Measurements from ENCODE around the gene RPL39L. TPM values are rescaled to one million over a fixed set of nuclear protein-coding genes. Genes with fewer than 3 reads are reported as not detected.

The RPL39L gene
- total RNA-seq, 4 donors from 2014 or later, result 1.5 TPM; not detected in 3

DNA sequence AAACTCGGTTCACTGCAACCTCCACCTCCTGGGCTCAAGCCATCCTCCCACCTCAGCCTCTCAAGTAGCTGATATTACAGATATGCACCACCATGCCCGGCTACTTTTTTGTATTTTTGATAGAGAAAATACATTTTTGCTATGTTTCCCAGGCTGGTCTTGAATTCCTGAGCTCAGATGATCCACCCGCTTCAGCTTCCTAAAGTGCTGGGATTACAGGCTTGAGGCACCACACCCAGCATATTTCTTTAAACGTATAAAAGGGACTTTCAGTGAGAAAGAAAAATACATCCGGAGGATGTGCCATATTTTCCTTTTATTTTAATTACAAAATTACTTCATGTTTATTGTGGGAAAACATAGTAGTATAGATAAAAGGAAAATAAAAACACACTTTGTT lies 55.2 kb downstream of the RPL39L start:
- no peak overlapping the region for H3K4me3 ChIP-seq
- no peaks in the 10 kb centered on the region for H3K27me3 ChIP-seq
- no peak overlapping the region for H3K27ac ChIP-seq
- TF ChIP-seq POLR2A (IDR thresholded peaks at IDR 0.05), result no peak
- TF ChIP-seq, protein P1, sequence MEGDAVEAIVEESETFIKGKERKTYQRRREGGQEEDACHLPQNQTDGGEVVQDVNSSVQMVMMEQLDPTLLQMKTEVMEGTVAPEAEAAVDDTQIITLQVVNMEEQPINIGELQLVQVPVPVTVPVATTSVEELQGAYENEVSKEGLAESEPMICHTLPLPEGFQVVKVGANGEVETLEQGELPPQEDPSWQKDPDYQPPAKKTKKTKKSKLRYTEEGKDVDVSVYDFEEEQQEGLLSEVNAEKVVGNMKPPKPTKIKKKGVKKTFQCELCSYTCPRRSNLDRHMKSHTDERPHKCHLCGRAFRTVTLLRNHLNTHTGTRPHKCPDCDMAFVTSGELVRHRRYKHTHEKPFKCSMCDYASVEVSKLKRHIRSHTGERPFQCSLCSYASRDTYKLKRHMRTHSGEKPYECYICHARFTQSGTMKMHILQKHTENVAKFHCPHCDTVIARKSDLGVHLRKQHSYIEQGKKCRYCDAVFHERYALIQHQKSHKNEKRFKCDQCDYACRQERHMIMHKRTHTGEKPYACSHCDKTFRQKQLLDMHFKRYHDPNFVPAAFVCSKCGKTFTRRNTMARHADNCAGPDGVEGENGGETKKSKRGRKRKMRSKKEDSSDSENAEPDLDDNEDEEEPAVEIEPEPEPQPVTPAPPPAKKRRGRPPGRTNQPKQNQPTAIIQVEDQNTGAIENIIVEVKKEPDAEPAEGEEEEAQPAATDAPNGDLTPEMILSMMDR (IDR thresholded peaks at IDR 0.05), result no peak
- H3K36me3 ChIP-seq, result no peaks in the 10 kb centered on the region
- no peak for DNase-seq
- H3K4me1 ChIP-seq, result no peaks in the 10 kb centered on the region
- H3K9me3 ChIP-seq, result no peaks in the 10 kb centered on the region

DNA sequence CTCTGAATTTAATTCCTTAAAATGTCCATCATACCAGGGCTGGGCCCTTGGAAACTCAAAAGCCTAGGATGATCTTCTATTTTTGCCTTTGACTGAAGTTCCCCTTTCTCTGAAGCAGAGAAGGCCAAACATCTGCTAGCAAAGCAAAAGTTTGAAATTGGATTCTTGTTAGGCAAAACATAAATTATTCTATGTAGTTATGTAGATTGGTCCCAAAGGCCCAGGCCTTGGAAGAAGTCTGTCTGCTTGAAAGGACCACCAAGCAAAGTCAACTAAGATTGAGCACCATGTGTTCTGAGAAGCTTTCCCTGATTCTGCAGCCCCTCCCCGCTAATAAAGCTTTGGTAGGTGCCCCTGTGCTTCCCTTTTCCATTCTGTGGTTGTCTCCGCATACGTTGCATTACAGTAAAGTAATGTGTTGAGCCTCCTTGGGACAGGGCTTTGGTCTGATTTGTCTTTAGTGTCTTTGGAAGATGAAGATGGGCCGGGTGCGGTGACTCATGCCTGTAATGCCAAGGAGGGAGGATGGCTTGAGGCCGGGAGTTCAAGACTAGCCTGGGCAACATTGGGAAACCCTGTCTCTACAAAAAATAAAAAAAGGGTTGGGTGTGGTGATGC lies 56.4 kb downstream of the RPL39L start:
- Histone ChIP-seq H3K27ac (no peak overlapping the region), H3K9me3 (no peaks in the 10 kb centered on the region), H3K36me3 (no peaks in the 10 kb centered on the region), H3K27me3 (no peaks in the 10 kb centered on the region), H3K4me3 (no peak overlapping the region), H3K4me1 (no peaks in the 10 kb centered on the region)
- TF ChIP-seq, protein P1 (IDR thresholded peaks at IDR 0.05), result no peak
- no peak for TF ChIP-seq POLR2A (IDR thresholded peaks at IDR 0.05)
- DNase-seq, result no peak

- Histone ChIP-seq H3K36me3 (no peaks in the 10 kb centered on the region), H3K27ac (no peak overlapping the region), H3K9me3 (no peaks in the 10 kb centered on the region), H3K27me3 (no peaks in the 10 kb centered on the region), H3K4me1 (no peaks in the 10 kb centered on the region), H3K4me3 (no peak overlapping the region)
- no peak for DNase-seq
- TF ChIP-seq, protein P1 (IDR thresholded peaks at IDR 0.05), result no peak
- no peak for TF ChIP-seq POLR2A (IDR thresholded peaks at IDR 0.05)
Measured at GRCh38 chr3:187080799-187081450, 58.4 kb downstream of the RPL39L start.

DNA sequence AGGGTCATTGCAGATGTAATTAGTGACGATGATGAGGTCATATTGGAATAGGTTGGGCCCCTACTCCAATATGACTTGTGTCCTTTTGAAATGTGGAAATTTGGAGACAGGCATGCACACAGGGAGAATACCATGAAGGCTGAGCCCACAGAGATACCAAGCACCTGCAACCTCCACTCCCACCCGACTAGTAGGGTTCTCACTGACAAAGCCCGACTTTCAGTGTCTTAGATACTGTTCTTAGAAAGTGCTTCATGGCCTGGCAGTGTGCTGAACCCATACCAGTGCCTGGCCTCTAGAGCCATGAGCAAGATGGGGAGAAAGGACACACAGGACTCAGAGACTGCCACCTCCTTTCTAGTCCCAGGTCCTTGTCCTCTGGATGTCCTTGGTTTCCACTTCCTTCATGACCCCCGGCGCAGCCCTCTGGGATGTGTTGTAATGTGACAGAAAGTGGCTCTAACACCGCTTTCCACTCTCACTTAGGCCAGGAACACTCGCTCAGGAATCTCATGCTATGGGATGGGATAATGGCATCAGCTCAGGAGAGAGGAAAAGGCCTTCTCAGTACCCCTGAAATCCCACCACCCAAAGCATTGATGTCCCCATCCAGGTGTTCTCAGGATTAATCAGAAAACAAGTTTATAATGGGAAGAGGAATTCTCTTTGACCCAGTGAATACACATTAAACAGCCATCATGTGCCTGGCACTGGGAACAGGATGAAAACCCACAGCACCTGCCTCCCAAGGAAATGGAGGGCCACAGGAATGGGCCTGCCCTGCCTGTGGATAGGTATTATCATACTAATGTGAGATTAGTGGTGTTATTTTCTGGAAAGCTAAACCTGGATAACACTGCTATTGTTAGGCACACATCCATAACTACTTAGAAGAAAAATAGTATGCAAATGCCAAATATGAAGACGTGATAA lies 59.9 kb downstream of the RPL39L start:
- Histone ChIP-seq H3K4me1 (no peaks in the 10 kb centered on the region), H3K4me3 (no peak overlapping the region), H3K9me3 (no peaks in the 10 kb centered on the region), H3K36me3 (peaks cover 0 to 3% (median 0%) of the 10 kb centered on the region in 3 donors), H3K27me3 (no peaks in the 10 kb centered on the region), H3K27ac (no peak overlapping the region)
- DNase-seq, result no peak
- no peak for TF ChIP-seq POLR2A (IDR thresholded peaks at IDR 0.05)
- TF ChIP-seq, protein P1 (IDR thresholded peaks at IDR 0.05), result no peak

GRCh38 chr3:187077537-187077936 lies 61.8 kb downstream of the RPL39L start:
- no peak overlapping the region for H3K4me3 ChIP-seq
- TF ChIP-seq, protein P1 (IDR thresholded peaks at IDR 0.05), result no peak
- TF ChIP-seq POLR2A (IDR thresholded peaks at IDR 0.05), result no peak
- no peaks in the 10 kb centered on the region for H3K4me1 ChIP-seq
- no peaks in the 10 kb centered on the region for H3K9me3 ChIP-seq
- H3K27me3 ChIP-seq, result no peaks in the 10 kb centered on the region
- H3K36me3 ChIP-seq, result peaks cover 0 to 13% (median 0%) of the 10 kb centered on the region in 3 donors
- DNase-seq, result no peak
- H3K27ac ChIP-seq, result no peak overlapping the region

All from Peyer's patch (tissue), 4 donors.